CD1c-positive myeloid dendritic cell (primary cell): ENCODE measurements around the gene RELT.
"Not testable (repeated sequence)": the region's sequence is repeated elsewhere in the genome, so short reads cannot be mapped to it uniquely, and the experiment has no call there.

Experiments
- DNase-seq: peaks from one replicate; pipeline ENCODE4 v3.0.0-alpha.2; 2016; ENCODE audit errors: extremely low spot score

The RELT gene

DNA sequence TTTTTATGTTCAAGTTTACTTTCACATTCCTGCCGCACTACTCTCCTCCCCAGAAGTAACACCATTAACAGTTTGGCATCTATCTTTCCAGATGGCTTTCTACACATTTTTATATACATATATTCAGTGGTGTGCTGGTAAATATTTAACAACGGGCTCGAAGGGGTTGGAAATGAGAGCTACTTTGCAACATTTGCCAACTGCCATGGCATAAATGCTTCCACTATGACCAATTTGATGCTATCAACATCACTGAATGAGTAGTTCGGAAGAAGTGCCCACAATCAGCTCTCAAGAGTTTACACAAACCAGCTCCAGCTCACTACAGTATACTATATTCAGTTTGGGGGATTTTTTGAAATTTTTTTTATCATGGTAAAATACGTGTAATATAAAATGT lies 55.2 kb downstream of the RELT start:
- no peak for DNase-seq

DNA sequence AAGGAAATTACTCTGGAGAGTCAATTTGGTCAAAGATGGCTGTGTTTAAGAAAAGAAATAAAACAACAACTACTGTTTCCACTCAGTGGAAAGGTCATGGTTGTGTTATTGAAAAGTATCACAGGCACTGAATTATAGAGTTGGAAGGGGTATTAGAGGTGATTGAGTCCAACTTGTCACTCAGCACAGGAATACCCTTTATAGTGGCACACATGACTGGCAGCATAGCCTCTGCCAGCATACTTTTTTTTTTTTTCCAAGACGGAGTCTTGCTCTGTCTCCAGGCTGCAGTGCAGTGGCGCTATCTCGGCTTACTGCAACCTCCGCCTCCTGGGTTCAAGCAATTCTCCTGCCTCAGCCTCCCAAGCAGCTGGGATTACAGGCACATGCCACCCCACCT lies 60.7 kb downstream of the RELT start:
- not testable (repeated sequence) for DNase-seq

DNA sequence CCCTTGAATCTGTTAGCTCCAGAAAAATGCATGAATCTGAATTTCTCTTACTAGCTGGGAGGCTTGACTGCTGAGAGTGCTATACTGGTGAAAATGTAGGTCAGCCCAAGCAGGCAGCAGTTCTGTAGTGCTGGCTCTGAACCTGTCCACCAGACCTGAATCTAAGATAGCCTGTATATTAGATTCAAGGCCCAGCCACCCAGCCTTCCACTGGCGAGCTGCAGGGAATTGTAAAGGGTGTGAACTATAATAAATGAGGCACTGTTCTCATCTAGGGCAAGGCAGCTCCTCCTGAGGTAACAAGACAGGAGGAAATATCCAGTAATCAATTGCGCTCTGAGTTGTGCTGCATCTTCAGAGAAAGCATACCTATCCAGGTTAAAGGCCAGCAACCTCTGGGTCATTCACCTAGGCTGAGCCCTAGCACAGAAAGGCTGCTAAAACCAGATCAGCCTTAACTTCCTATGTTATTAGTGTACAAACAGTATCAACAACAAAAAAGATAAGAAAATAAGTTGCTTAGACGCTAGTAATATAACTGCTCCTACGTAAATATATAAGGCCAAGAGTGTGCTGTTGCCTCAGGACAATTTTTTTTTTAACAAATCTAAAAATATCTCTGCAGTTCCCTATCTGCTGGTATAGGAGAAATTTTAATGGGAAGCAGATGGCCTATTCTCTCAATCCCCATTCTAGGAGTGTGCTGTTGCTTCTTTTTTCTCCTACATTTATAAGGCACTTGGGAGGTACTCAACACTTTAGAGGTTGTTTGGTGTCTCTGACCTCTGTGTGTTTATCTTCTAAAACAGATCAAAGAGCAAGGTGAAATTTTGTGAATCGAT lies 63.0 kb downstream of the RELT start:
- no peak for DNase-seq

DNA sequence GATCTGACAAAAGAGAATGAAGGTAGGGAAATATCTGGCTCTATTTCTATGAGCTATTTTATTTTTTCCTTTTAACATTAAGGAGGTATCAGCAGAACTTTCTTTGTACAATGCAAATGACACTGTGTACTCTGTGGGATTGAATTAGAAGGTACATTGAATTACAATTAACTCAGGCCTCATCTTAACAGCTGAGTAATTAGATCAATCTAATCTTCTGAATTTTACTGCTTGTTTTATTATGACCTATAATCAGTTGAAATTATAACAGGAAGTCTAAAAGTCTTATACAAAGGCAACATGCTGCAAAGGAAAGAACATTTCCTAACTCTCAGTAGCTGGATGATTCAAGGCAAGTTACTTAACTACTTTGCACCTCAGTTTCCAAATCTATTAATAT lies 69.8 kb downstream of the RELT start:
- DNase-seq: no peak

DNA sequence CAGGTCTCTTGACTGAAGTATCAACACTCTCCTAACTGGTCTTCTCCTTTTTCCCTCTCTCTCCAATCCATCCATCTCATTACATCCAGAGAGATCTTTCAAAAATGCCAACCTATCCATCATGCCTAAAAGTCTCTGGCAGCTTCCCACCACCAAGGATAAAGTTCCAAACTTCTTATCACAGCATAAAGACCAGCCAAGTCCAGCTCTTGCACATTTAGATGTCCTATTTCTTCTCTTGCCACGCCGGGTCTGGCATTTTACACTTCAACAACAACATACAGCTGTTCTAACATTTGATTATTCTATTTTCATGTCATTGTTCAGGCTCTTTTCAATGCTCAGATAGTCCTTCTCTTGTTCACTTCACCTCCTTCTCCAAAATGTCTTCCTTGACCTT lies 70.6 kb downstream of the RELT start:
- DNase-seq: no peak
